Activated CD4-positive, CD25-positive, alpha-beta regulatory T cell treated with anti-CD3 and anti-CD28 coated beads, Interleukin-2, amount 50 U/mL, for 72 hours (primary cell): ENCODE data around the gene KRTAP12-4.
"Not testable (repeated sequence)": the region's sequence is repeated elsewhere in the genome, so short reads cannot be mapped to it uniquely, and the experiment has no call there.

Experiments
- DNase-seq: peaks from one replicate; pipeline ENCODE4 v3.0.0; 2021

The KRTAP12-4 gene

DNA sequence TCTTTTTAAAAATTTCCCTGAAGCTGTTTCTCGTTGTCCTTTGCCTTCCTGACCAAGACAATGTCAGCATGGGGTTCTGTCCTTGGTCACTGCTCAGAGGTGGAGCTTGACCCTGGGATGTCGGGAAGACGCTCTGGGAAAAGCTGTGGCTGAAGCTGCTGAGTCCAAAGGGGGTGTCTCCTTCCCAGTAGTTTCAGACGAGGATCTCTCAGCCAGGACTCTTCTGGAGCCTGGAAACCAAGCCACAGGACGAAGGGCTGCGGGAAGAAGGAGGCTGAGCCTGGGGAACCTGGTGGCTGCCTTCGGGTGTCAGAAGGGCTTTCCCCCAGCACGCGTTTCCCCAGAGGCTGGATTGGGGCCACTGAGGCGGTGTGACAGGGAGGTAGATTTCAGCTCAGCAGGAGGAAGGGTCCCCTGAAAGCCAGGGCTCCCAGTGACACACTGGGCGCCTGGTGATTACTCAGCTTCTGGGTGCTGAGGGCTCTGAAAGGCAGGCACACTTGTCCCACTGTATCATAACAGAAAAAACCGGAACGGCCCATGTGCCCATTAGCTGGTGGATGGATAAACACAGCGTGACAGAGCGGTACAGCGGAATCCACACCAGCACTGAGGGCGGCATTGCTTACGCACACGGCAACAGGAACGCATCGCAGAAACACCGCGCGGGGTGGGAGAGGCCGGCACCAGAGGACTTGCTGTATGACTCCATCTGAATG is 32.5 kb upstream of the KRTAP12-4 start:
- DNase-seq: no peak

DNA sequence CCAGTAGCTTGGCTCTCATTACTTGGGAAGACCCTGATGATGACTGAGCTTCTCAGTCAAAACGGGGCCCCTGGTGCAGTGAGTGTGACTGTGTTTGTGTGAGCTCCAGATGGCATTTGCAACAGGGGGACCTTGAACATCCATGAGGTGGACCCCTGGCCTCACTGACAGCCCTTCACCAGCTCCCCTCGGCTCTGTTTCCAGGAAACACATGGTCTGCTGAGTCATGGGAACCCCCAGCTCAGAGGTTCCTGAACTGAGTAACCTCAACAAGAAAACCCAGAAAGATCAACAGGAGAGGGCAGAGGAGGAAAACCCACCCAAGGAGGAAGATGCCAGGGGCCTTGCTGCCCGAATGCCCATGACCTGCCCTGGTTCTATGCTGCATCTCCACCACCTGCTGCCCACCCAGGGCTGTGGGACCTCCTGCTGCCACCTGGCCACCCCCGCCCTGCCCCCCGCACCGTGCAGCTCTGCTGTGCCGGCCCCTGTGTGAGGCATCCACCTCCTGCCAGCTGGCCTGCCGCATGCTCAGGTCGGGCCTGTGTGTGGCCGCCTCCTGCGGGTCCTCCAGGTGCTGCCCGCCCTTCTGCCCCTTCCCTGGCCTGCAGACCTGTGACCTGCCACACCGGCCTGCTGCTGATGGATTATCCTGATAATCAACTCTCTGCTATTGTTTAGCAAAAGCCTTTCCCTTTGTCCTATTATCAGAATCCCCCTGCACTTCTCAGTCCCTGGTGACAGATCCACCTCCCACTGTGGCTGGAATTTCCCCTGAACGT is 31.7 kb upstream of the KRTAP12-4 start:
- no peak for DNase-seq

DNA sequence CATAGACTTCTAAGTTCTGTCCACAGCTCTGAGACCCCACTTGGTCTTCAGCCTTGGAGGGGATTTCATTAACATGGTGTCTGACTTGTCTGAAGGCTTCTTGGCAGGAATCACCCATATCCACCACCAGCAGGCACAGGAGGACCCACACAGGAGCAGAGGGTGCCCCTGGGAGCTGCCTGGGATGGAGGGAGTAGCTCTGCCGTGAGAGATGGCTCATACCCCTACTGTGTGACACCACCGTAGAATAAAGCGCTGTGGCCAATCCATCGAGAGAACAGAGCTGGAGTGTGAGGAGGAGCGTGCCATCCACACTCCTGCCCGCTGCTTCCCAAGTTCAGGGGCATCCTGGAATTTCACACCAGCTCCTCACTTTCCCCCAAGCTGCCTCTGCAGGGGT is 30.6 kb upstream of the KRTAP12-4 start:
- not testable (repeated sequence) for DNase-seq

DNA sequence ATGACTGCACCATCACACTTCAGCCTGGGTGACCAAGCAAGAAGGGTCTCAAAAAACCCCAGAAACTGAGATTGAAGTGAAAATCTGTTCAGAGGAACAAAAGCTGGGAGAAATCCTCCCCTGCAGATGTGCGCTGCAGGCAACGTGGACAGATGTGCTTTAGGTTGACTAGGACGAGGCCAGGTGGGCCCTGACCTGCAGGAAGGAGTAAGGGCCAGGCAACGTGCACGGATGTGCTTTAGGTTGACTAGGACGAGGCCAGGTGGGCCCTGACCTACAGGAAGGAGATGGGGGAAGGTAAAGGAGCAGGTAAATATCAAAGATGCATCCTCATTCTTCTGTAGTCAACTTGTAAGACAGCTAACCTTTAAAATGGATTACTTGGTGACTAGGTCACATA is 30.0 kb upstream of the KRTAP12-4 start:
- no peak for DNase-seq

DNA sequence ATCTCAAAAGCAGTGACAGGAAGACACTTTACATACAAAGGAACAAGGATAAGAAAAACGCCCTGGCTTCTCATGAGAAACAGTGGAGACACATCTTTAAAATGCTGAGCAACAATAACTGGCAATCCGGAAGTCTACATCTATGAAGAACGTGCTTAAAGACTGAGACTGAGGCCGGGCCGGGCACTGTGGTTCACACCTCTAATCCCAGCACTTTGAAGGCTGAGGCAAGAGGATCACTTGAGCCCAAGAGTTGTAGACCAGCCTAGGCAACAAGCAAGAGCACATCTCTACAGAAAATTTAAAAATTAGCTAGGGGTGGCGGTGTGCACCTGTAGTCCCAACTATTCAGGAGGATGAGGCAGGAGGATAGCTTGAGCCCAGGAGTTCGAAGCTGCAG is 29.6 kb upstream of the KRTAP12-4 start:
- no peak for DNase-seq

DNA sequence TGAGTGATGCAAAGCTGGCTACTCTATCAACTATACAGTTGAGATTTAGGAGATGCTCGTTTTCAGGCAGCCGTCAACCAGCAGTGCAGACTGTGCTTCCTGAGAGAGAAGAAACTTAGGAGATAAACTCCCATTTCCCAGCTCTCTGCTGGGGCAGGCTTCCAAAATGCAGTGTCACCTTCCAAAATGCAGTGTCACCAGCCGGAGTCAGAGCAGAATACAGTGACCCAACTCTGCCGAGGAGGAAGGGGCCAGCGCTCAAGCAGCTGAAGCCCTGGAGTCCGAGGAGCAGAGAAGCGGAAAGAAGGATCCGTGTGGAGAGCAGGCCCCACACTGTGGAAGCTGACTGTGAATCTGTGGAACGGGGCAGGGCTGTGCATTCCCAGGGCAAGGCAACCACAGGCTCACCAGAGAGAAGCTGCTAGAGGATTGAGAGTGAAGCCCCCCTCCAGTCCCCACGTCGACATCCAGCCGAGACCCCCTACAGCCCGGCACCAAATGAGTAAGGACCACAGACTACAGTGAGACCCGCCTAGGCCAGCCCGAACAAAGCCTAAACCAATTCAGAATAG is 28.2 kb upstream of the KRTAP12-4 start:
- no peak for DNase-seq

DNA sequence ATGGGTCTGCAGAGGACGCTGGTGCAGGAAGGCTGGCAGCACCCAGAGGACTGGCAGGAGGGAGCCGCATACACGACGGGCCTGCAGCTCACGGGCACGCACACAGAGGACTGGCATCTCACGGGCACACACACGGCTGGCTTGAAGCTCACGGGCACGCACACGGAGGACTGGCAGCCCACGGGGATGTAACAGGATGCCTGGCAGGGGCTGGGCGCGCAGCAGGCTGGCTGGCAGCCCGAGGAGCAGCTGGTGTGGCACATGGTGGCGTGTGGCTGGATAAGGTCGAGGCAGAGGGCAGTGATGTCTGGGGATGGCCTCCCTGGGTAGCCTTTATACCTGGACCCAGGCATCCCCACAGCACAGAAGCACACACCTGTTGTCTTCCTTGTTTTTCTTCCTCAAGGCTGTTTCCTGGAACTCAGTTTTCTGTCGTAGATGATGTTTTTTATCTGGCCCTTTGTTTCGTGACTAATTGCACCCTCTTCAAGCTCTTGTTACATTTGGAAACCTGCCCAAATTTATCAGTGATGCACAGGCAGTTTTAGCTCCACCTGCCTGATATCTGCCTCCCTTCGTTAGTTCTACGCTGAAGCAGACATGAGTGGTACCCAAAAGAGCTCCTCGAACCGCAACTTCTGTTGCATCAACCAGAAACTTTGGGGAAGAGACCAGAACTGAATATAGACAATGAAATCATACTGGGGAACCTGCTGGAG is 27.6 kb upstream of the KRTAP12-4 start, which contains the start of gene KRTAP12-1:
Gene KRTAP12-1 (minus strand): TSS at position 303 of the 719 bp plus-strand sequence. CDS start 40 bp downstream, at position 263.
- no peak for DNase-seq

DNA sequence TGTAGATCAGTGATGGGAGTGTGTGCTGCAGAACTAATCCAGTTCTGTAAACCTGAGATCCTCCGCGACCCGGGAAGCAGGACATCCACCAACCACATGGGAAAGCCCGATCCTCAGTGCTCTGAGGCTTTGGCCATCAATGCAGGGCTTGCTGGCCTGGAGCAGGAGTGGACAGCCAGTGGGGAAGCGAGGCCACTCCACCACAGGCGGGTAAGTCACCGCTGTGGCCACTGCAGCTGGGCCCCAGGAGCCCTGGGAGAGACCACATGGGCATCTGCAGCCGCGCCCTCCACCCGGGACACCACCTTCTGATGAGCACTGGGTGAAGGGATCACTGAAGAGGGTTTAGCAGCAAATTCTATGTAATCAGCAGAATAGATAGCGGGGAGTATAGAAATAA is 26.7 kb upstream of the KRTAP12-4 start:
- DNase-seq: no peak

DNA sequence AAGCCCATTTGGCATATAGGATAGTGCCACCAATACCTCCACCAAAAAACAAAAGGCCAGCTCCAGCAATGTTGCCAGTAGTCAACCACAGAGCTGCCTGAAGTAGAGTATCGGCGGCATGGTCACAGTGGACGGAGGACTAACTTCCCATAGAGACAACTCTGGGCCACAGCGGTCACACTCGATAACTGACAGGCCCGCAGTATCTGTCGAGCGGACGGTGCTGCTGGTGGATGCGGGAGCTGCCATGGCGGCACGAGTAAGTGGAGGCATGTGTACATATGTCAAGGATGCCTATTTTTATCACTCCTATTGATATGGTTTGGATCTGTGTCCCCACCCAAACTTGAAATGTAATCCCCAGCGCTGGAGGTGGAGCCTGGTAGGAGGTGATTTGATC is 23.4 kb upstream of the KRTAP12-4 start:
- no peak for DNase-seq

DNA sequence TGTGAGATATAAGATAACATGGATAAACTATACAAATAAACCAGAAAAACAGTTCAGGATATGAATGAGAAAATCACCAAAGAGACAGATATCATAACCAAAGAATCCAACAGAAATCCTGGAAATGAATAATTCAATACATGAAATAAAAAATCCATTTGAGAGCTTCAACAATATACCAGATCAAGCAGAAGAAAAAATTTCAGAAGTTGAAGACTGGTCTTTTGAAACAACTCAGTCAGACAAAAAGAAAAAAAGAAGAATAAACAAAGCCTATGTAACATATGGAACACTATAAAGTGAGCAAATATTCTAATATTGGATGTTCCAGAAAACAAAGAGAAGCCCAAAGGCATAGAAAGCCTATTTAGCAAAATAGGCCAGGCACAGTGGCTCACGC is 17.5 kb upstream of the KRTAP12-4 start:
- no peak for DNase-seq

DNA sequence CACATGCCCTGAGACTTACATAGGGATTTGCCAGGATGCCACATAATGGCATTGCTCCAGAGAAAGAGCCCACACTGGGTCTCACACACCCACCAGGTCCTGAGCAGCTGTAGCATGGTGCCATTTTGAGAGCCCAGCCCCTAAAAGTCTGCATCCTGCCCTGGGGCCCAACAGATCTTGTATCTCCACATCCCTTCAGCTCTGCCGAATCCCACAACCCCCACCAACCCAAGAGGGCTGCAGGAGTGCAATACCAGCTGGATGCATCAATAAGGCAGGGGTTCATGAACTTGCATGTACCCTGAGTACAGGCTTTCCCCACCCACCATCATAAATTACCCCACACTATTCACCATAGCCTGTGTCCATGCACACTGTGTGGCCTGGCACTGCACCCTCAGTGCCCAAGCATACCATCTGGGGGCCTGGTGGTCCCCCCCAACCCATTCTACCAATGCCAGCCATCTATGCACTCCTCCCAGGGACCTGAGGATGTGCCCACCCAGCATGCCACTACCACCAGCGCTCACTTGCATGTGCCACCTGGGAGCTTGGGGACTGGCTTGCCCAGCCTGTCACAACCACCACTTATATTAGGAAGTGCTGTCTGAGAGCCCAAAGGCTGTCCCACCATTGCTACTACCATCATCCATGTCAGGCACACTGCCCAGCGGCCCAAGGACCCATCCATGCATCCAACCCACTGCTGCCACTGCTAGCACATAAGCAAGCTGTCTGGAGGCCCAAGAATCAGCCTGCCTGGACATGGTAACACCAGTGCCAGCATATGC is 16.4 kb upstream of the KRTAP12-4 start:
- no peak for DNase-seq

DNA sequence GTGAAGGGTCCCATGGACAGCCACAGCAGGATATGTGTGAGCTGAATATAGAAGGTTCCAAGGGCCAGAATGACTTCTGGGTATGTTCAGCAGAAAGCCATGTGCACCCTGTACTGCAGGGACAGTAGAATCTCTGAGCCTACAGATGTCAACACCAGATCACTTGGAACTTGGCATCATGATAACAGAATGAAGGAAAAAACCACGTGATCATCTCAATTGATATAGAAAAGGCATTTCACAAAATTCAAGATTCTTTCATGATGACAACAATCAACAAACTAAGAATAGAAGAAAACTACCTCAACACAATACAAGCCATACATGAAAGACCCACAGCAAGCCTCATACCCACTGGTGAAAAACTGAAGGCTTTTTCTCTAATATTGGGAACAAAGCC is 13.2 kb upstream of the KRTAP12-4 start:
- DNase-seq: no peak

DNA sequence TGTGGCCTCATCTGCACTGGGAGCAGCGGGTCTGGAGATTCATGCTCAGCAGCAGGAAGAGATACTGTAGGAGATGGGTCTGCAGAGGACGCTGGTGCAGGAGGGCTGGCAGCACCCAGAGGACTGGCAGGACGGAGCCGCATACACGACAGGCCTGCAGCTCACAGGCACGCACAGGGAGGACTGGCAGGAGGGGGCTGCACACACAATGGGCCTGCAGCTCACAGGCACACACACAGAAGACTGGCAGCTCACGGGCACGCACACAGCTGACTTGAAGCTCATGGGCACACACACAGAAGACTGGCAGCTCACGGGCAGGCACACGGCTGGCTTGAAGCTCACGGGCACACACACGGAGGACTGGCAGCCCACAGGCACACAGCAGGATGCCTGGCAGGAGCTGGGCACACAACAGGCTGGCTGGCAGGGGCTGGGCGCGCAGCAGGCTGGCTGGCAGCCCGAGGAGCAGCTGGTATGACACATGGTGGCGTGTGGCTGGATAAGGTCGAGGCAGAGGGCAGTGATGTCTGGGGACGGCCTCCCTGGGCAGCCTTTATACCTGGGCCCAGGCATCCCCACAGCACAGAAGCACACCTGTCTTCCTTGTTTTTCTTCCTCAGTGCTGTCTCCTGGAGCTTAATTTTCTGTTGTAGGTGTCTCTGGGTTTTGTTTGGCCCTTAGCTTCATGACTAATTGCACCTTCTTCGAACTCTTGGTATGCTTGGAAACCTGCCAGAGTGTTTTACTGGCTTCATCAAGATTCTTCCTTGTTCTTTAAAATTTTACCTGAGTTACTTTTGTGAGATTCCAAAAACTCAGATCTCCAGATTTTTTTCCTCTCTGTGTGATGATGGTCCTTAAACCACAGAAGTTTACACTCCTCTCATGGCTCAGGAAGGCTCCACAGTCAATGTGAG is 12.2 kb upstream of the KRTAP12-4 start, which contains the start of gene KRTAP12-2:
Gene KRTAP12-2 (minus strand): TSS at position 527 of the 920 bp plus-strand sequence. CDS start 41 bp downstream, at position 486.
- no peak for DNase-seq

DNA sequence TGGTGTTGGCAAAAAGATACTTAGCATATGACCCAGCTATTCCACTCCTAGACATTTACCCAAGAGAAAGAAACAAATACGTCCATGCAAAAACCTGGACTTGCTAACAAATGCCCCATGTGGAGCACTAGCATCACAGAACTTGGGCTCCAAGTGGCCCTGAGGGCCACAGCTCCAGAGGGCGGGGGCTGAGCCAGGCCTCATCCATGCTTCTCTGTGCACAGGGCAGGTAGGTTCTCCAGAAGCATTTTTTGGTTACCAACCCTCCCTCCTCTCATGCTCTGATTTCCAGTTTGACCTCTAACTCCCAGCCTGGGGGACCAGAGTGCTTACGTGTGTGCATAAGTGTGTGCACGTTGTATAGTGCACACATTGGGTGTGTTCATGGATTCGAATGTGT is 10.2 kb upstream of the KRTAP12-4 start:
- DNase-seq: no peak

DNA sequence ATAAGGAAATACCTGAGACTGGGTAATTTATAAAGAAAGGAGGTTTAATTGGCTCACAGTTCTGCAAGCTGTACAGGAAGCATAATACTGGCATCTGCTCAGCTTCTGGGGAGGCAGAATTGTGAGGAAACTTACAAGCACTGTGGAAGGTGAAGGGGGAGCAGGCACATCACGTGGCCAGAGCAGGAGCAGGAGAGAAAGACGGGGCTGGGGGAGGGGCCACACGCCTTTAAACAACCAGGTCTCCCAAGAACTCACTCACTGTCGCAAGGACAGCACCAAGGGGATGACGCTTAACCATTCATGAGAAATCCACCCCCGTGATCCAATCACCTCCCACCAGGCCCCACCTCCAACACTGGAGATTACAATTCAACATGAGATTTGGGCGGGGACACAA is 7.1 kb upstream of the KRTAP12-4 start:
- DNase-seq: not testable (repeated sequence)

DNA sequence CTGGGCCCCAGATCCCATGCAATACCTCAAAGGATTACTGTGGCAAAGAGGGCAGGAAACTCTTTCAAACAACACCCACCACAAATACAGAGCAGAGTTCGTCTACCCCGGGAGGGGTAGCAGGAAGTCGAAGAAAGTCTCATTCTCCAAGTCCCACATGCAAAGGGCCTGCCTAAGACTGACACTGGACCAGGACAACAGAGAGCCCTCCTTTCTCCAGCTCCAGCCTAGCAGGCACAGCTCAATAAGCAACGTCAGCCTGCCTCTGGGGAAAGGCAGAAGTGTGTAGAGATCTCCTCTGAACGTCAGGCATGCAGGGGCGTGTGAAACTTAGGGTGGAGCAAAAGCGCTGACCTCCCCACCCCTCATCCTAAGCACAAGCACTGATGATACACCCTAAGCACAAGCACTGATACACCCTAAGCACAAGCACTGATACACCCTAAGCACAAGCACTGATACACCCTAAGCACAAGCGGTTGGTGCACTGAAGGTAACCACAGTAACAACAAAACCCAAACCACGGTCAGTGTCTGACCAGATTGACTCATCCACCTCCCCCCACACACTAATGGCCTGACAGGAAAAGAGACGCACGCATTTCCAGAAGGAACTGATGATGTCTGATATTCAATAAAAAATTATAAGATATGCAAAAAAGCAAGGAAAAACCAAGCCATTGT is 4.6 kb upstream of the KRTAP12-4 start:
- no peak for DNase-seq

DNA sequence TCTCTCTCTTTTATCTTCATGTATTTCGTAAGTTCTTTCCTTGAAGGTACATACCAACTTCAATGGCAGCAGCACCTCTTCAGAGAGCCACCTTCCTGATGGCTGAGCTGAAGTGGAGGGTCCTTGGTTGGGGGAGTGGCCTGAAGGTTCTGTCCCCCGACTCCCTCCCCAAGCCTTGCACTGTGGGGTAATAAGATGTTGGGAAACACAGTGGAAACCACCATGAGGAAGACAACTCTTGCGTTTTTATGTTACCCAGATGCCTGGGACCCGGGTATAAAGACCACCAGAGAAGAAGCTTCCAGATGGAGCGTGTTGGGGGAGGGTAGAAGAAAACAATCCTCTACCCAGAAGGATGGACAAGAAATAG is 4.1 kb upstream of the KRTAP12-4 start:
- DNase-seq: no peak

DNA sequence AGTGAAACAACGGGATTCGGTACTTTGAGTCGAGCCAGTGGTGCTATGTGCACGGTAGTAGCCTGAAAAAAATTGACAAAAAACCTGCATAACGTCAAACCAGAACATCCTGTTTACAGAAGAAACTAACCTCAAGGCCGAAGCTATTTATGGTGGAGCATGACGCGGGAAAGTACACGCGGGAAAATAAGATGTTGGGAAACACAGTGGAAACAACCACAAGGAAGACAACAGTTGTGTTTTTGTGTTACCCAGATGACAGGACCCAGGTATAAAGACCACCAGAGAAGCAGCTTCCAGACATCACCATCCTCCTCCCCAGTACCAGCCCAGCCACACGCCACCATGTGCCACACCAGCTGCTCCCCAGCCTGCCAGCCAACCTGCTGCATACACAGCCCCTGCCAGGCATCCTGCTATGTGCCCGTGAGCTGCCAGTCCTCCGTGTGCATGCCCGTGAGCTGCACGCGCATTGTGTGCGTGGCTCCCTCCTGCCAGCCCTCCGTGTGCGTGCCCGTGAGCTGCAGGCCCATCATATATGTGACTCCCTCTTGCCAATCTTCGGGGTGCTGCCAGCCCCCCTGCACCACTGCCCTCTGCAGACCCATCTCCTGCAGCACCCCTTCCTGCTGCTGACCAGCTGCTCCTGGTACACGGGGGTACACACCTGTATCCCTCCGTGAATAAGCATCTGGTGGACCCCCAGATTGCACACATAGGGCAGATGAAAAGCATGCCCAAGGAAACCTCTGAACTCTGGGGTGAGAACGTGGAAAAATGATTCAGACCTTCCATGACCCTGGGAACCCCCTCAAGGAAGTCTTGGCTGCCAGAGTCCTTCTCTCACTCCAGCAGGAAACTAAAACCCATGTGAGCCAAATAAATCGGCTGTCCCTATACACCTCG is 3.4 kb upstream of the KRTAP12-4 start, which contains the start of gene KRTAP12-3:
Gene KRTAP12-3 (plus strand): TSS at position 298 of the 906 bp plus-strand sequence. CDS start 48 bp downstream, at position 346.
- DNase-seq: no peak

DNA sequence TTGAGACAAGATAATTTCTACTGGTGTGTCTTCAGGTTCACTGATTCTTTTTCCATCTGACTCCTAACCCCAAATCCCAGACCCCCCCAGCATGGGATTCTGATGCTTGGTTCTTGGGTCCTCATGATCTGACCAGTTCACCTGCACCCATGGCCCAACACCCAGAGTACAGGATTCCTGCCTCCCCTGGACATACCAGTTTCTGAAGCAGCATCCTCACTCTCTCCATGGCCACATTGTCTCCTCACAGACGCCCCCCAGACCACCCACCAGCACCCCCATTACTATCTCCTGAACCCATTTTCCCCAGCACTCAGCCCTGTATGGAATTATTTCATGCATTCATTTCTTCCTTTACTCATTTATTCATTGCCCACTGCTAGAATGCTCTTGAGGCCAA is 2.4 kb upstream of the KRTAP12-4 start:
- no peak for DNase-seq
